GM23338 (cell line): ENCODE data around the gene GGA2. TPM values are rescaled to one million over a fixed set of nuclear protein-coding genes. Genes with fewer than 3 reads are reported as not detected.
A peak's percentile ranks its signal among the peaks of the same experiment; 100 is the strongest.

ENCODE experiments used
- ATAC-seq: fragments of 200-7000 bp; cut with Tn5 transposase; 3 replicates; pipeline ENCODE4 v1.9.1; 2020
- DNase-seq: peaks from one replicate; pipeline ENCODE4 v3.0.0-alpha.2; 2015; ENCODE audit warnings: low spot score
- H2AFZ ChIP-seq: fragments of 200-600 bp; sonication (generic); 2 replicates; pipeline ENCODE4 v1.8.0; 2016; ENCODE audit warnings: antibody characterized with exemption, mild to moderate bottlenecking, moderate library complexity
- H3F3A ChIP-seq: fragments of 200-600 bp; sonication (generic); replicated peaks from 2 replicates; pipeline ENCODE4 v1.8.0; 2017; ENCODE audit warnings: antibody characterized with exemption, mixed run types, low read depth
- H3K27ac ChIP-seq: fragments of 200-600 bp; sonication (generic); 2 replicates; pipeline ENCODE4 v1.6.1; 2016; ENCODE audit warnings: low read depth
- H3K27me3 ChIP-seq: fragments of 200-600 bp; sonication (generic); 2 replicates; pipeline ENCODE4 v1.8.0; 2016; ENCODE audit warnings: mild to moderate bottlenecking, mixed run types, moderate library complexity; ENCODE audit not compliant: insufficient read depth
- H3K36me3 ChIP-seq: fragments of 200-600 bp; sonication (generic); 2 replicates; pipeline ENCODE4 v1.8.0; 2016; ENCODE audit warnings: mild to moderate bottlenecking; ENCODE audit not compliant: insufficient read depth
- H3K4me1 ChIP-seq: fragments of 200-600 bp; sonication (generic); 2 replicates; pipeline ENCODE4 v1.8.0; 2016; ENCODE audit warnings: mild to moderate bottlenecking, moderate library complexity; ENCODE audit not compliant: insufficient read depth
- H3K4me2 ChIP-seq: fragments of 200-600 bp; sonication (generic); 2 replicates; pipeline ENCODE4 v1.7.1; 2017; ENCODE audit warnings: mixed run types
- H3K4me3 ChIP-seq: fragments of 200-600 bp; sonication (generic); 2 replicates; pipeline ENCODE4 v1.6.1; 2016; ENCODE audit warnings: mixed run types
- H3K79me2 ChIP-seq: fragments of 200-600 bp; sonication (generic); replicated peaks from 2 replicates; pipeline ENCODE4 v1.8.0; 2017; ENCODE audit warnings: mild to moderate bottlenecking; ENCODE audit not compliant: insufficient read depth
- H3K9me2 ChIP-seq: fragments of 200-600 bp; sonication (generic); 2 replicates; pipeline ENCODE4 v1.8.0; 2017; ENCODE audit not compliant: insufficient read depth
- H4K20me1 ChIP-seq: fragments of 200-600 bp; sonication (generic); replicated peaks from 2 replicates; pipeline ENCODE4 v1.8.0; 2017; ENCODE audit warnings: mild to moderate bottlenecking; ENCODE audit not compliant: insufficient read depth
- H3K27ac Mint-ChIP-seq: 2 replicates; pipeline ENCODE4 v1.8.0; 2020; ENCODE audit warnings: inconsistent platforms, mild to moderate bottlenecking, moderate library complexity, mixed read lengths
- H3K27me3 Mint-ChIP-seq: 3 replicates; pipeline ENCODE4 v1.8.0; 2022; ENCODE audit warnings: low read depth, mild to moderate bottlenecking, moderate library complexity, mixed read lengths, inconsistent platforms; ENCODE audit not compliant: insufficient read depth, poor library complexity
- H3K36me3 Mint-ChIP-seq: 3 replicates; pipeline ENCODE4 v1.8.0; 2021; ENCODE audit warnings: low read depth, mild to moderate bottlenecking, inconsistent platforms, moderate library complexity, mixed read lengths
- H3K4me1 Mint-ChIP-seq: 3 replicates; pipeline ENCODE4 v1.8.0; 2020; ENCODE audit warnings: mild to moderate bottlenecking, inconsistent platforms, mixed read lengths
- H3K4me3 Mint-ChIP-seq: 3 replicates; pipeline ENCODE4 v1.8.0; 2021; ENCODE audit warnings: moderate library complexity, mild to moderate bottlenecking, inconsistent platforms, mixed read lengths
- H3K9me3 Mint-ChIP-seq: 3 replicates; pipeline ENCODE4 v1.8.0; 2020; ENCODE audit warnings: moderate library complexity, mild to moderate bottlenecking, inconsistent platforms, mixed read lengths
- CREB1 ChIP-seq: fragments of 250-450 bp; sonication (Bioruptor Pico); IDR thresholded peaks from 2 replicates; pipeline ENCODE4 v1.5.0; 2020; ENCODE audit warnings: low read depth, mild to moderate bottlenecking, moderate library complexity
- CTCF ChIP-seq, 2 experiments: fragments of 200-600 bp in 1 of 2; sonication (generic) in 1 of 2; conservative IDR thresholded peaks; 2 replicates each; pipeline versions ENCODE4 v1.5.1 to v1.6.1; 2016 to 2017; ENCODE audit warnings: antibody characterized with exemption in 2 of 2, low read depth in 2 of 2, mild to moderate bottlenecking in 2 of 2, moderate library complexity in 1 of 2
- EZH2 ChIP-seq: fragments of 200-600 bp; sonication (generic); IDR thresholded peaks from one replicate; pipeline ENCODE4 v1.8.0; 2017; ENCODE audit warnings: antibody characterized with exemption, mild to moderate bottlenecking, low read depth; ENCODE audit not compliant: unreplicated experiment
- EZH2phosphoT487 ChIP-seq: fragments of 200-600 bp; sonication (generic); IDR thresholded peaks from one replicate; pipeline ENCODE4 v1.8.1; 2018; ENCODE audit warnings: antibody characterized with exemption; ENCODE audit not compliant: unreplicated experiment
- JUNB ChIP-seq: IDR thresholded peaks from one replicate; pipeline ENCODE4 v1.6.1; 2016; ENCODE audit warnings: antibody characterized with exemption; ENCODE audit not compliant: unreplicated experiment
- NANOG ChIP-seq: IDR thresholded peaks from 2 replicates; pipeline ENCODE4 v1.6.1; 2016; ENCODE audit warnings: antibody characterized with exemption, borderline replicate concordance
- POLR2AphosphoS5 ChIP-seq: IDR thresholded peaks from 2 replicates; pipeline ENCODE4 v1.6.1; 2016; ENCODE audit warnings: antibody characterized with exemption, low read depth
- STAT1 ChIP-seq: IDR thresholded peaks from one replicate; pipeline ENCODE4 v1.6.1; 2016; ENCODE audit warnings: antibody characterized with exemption; ENCODE audit not compliant: unreplicated experiment
- ZNF114 ChIP-seq: fragments of 250-450 bp; sonication (Bioruptor Pico); IDR thresholded peaks from 2 replicates; pipeline ENCODE4 v1.5.0; 2020; ENCODE audit warnings: mild to moderate bottlenecking, moderate library complexity
- ZNF331 ChIP-seq: fragments of 250-450 bp; sonication (Bioruptor Pico); IDR thresholded peaks from 2 replicates; pipeline ENCODE4 v1.5.0; 2020; ENCODE audit warnings: low read depth, mild to moderate bottlenecking, moderate library complexity
- ZNF462 ChIP-seq: fragments of 250-450 bp; sonication (Bioruptor Pico); IDR thresholded peaks from 2 replicates; pipeline ENCODE4 v1.5.0; 2020; ENCODE audit warnings: mild to moderate bottlenecking, moderate library complexity
- polyA plus RNA-seq: library from polyadenylated mRNA; unstranded; fragments of >200 nt; fragmentation: Nextera tagmentation; extraction: Ambion mirVana; gene quantifications from 2 replicates; pipeline ENCODE4 v1.2.1, GENCODE V29; 2016
- total RNA-seq: library from RNA; depleted of rRNA; stranded (reverse); fragments of >200 nt; shearing (Covaris generic); gene quantifications from 2 replicates; pipeline ENCODE4 v1.2.3, GENCODE V29; 2014
- TF ChIP-seq, protein P1 (sequence below): IDR thresholded peaks from 2 replicates; pipeline ENCODE4 v1.6.1; 2016; ENCODE audit warnings: antibody characterized with exemption
- TF ChIP-seq, protein P2 (sequence below): IDR thresholded peaks from one replicate; pipeline ENCODE4 v1.6.1; 2018; ENCODE audit warnings: antibody characterized with exemption; ENCODE audit not compliant: unreplicated experiment

Gene GGA2
- total and polyA plus RNA-seq, 2 experiments from 2014 or later: 40.3 to 76.6 TPM

DNA sequence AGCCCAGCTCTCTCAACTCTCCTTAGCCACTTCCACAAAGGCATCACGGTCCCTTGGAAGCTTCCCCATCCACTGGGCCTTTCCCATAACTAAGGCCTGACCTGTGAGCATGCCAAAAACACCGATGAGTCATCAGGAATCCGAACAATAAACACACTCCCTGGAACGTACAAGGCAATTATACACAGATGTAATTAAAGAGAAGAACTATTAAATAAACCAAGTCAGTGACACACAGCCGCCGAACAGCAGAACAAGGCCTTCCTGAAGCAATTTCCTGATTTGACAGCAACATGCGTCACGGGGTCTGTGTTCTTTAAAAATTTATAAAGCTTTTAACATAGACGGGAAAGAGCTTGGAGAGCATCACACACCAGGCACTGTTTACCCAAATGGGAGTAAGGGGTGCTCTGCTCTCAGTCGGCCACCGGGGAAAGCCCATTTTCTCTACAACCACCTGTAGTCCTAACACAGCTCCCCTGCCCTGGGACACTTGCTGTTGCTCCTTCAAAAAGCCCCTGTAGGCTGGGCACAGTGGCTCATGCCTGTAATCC is 86.7 kb downstream of the GGA2 start:
- no peaks in the 10 kb centered on the region for H3K9me3 Mint-ChIP-seq
- TF ChIP-seq NANOG: no peak
- no peak for TF ChIP-seq ZNF331 (CRISPR knock-in tag)
- no peak for TF ChIP-seq ZNF462 (CRISPR knock-in tag)
- no peak for TF ChIP-seq CREB1
- TF ChIP-seq, protein P1, sequence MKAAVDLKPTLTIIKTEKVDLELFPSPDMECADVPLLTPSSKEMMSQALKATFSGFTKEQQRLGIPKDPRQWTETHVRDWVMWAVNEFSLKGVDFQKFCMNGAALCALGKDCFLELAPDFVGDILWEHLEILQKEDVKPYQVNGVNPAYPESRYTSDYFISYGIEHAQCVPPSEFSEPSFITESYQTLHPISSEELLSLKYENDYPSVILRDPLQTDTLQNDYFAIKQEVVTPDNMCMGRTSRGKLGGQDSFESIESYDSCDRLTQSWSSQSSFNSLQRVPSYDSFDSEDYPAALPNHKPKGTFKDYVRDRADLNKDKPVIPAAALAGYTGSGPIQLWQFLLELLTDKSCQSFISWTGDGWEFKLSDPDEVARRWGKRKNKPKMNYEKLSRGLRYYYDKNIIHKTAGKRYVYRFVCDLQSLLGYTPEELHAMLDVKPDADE: no peak
- TF ChIP-seq, protein P2, sequence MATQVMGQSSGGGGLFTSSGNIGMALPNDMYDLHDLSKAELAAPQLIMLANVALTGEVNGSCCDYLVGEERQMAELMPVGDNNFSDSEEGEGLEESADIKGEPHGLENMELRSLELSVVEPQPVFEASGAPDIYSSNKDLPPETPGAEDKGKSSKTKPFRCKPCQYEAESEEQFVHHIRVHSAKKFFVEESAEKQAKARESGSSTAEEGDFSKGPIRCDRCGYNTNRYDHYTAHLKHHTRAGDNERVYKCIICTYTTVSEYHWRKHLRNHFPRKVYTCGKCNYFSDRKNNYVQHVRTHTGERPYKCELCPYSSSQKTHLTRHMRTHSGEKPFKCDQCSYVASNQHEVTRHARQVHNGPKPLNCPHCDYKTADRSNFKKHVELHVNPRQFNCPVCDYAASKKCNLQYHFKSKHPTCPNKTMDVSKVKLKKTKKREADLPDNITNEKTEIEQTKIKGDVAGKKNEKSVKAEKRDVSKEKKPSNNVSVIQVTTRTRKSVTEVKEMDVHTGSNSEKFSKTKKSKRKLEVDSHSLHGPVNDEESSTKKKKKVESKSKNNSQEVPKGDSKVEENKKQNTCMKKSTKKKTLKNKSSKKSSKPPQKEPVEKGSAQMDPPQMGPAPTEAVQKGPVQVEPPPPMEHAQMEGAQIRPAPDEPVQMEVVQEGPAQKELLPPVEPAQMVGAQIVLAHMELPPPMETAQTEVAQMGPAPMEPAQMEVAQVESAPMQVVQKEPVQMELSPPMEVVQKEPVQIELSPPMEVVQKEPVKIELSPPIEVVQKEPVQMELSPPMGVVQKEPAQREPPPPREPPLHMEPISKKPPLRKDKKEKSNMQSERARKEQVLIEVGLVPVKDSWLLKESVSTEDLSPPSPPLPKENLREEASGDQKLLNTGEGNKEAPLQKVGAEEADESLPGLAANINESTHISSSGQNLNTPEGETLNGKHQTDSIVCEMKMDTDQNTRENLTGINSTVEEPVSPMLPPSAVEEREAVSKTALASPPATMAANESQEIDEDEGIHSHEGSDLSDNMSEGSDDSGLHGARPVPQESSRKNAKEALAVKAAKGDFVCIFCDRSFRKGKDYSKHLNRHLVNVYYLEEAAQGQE: no peak
- no peak for TF ChIP-seq JUNB
- no peak for TF ChIP-seq POLR2AphosphoS5
- no peak for TF ChIP-seq EZH2phosphoT487
- TF ChIP-seq EZH2: no peak
- no peak for TF ChIP-seq STAT1
- no peak for TF ChIP-seq CTCF (conservative IDR thresholded peaks at IDR 0.05; ENCODE audit: low read depth in 2 of 2)
- TF ChIP-seq ZNF114 (CRISPR knock-in tag): no peak
- H2AFZ ChIP-seq: no peak overlapping the region
- no peak overlapping the region for H3K4me3 Mint-ChIP-seq
- H3K4me1 Mint-ChIP-seq: peaks cover 10% of the 10 kb centered on the region
- no peak overlapping the region for H3K4me3 ChIP-seq
- no peaks in the 10 kb centered on the region for H3K9me2 ChIP-seq
- no peak overlapping the region for H3K27ac ChIP-seq
- no peaks in the 10 kb centered on the region for H3F3A ChIP-seq
- H3K36me3 ChIP-seq: no peaks in the 10 kb centered on the region
- no peaks in the 10 kb centered on the region for H3K27me3 ChIP-seq
- peak; percentile 86 for ATAC-seq
- no peak overlapping the region for H3K4me2 ChIP-seq
- H3K27me3 Mint-ChIP-seq: no peaks in the 10 kb centered on the region
- no peaks in the 10 kb centered on the region for H4K20me1 ChIP-seq
- H3K27ac Mint-ChIP-seq: peak overlapping the region; percentile 61
- H3K79me2 ChIP-seq: no peaks in the 10 kb centered on the region
- DNase-seq: peak; percentile 41
- peaks cover 12% of the 10 kb centered on the region; the same call in 1 of the 2 replicates for H3K4me1 ChIP-seq
- H3K36me3 Mint-ChIP-seq: peaks cover 14% of the 10 kb centered on the region
